ENCODE data around the gene CLK4.

Gene CLK4

GRCh38 chr5:178581621-178582020, 45.2 kb downstream of the CLK4 start:
- no peak for TF ChIP-seq CTCF (IDR thresholded peaks at IDR 0.05)
- Histone ChIP-seq H3K27ac (no peak overlapping the region), H3K4me3 (no peak overlapping the region)
- no peak for DNase-seq (ENCODE audit: low spot score)

- no peak for DNase-seq (ENCODE audit: low spot score)
- no peak overlapping the region for H3K4me3 ChIP-seq
- TF ChIP-seq CTCF (IDR thresholded peaks at IDR 0.05): no peak
- H3K27ac ChIP-seq: no peak overlapping the region
These were observed 46.4 kb downstream of the CLK4 start for GRCh38 chr5:178580271-178580955.

- no peak overlapping the region for H3K27ac ChIP-seq
- no peak for DNase-seq (ENCODE audit: low spot score)
- TF ChIP-seq CTCF (IDR thresholded peaks at IDR 0.05): no peak
- H3K4me3 ChIP-seq: no peak overlapping the region
These were observed 48.9 kb downstream of the CLK4 start for GRCh38 chr5:178577944-178578343.

GRCh38 chr5:178577376-178577839, 49.4 kb downstream of the CLK4 start:
- peak overlapping the region; percentile 55 for H3K4me3 ChIP-seq
- H3K27ac ChIP-seq: no peak overlapping the region
- no peak for DNase-seq (ENCODE audit: low spot score)
- TF ChIP-seq CTCF (IDR thresholded peaks at IDR 0.05): no peak

GRCh38 chr5:178576591-178577351, 50.1 kb downstream of the CLK4 start:
- peak overlapping the region; percentile 55 for H3K4me3 ChIP-seq
- no peak for TF ChIP-seq CTCF (IDR thresholded peaks at IDR 0.05)
- DNase-seq (ENCODE audit: low spot score): no peak
- no peak overlapping the region for H3K27ac ChIP-seq

- TF ChIP-seq CTCF (IDR thresholded peaks at IDR 0.05): no peak
- DNase-seq (ENCODE audit: low spot score): no peak
These were observed 53.6 kb downstream of the CLK4 start for GRCh38 chr5:178573216-178573615.

GRCh38 chr5:178572617-178573016, 54.2 kb downstream of the CLK4 start:
- Histone ChIP-seq H3K4me3 (no peak overlapping the region), H3K27ac (no peak overlapping the region)
- TF ChIP-seq CTCF (IDR thresholded peaks at IDR 0.05): no peak
- DNase-seq (ENCODE audit: low spot score): no peak

More at GRCh38 chr5:178573216-178573615, 53.6 kb downstream of the CLK4 start:
- Histone ChIP-seq H3K4me3 (no peak overlapping the region), H3K27ac (no peak overlapping the region)

All from coronary artery (tissue), 2 donors.